Measurements from ENCODE around the gene RPP40. TPM values are rescaled to one million over a fixed set of nuclear protein-coding genes. Genes with fewer than 3 reads are reported as not detected.

The RPP40 gene
- total and polyA plus RNA-seq, 2 of the 13 experiments (the other 11 are each of a cell fraction or from before 2014, with no cell fraction given), result 18.0 to 41.2 TPM

GRCh38 chr6:4964675-4965561 lies 38.9 kb downstream of the RPP40 start (continued):
- 0 out of 2 replicates have a peak, but pooled peaks have one; percentile 8 for TF ChIP-seq ZNF563 (CRISPR knock-in tag; IDR thresholded peaks at IDR 0.05)
- TF ChIP-seq, protein P1, sequence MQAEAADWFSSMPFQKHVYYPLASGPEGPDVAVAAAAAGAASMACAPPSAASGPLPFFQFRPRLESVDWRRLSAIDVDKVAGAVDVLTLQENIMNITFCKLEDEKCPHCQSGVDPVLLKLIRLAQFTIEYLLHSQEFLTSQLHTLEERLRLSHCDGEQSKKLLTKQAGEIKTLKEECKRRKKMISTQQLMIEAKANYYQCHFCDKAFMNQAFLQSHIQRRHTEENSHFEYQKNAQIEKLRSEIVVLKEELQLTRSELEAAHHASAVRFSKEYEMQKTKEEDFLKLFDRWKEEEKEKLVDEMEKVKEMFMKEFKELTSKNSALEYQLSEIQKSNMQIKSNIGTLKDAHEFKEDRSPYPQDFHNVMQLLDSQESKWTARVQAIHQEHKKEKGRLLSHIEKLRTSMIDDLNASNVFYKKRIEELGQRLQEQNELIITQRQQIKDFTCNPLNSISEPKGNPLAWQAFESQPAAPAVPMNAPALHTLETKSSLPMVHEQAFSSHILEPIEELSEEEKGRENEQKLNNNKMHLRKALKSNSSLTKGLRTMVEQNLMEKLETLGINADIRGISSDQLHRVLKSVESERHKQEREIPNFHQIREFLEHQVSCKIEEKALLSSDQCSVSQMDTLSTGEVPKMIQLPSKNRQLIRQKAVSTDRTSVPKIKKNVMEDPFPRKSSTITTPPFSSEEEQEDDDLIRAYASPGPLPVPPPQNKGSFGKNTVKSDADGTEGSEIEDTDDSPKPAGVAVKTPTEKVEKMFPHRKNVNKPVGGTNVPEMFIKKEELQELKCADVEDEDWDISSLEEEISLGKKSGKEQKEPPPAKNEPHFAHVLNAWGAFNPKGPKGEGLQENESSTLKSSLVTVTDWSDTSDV (CRISPR knock-in tag; IDR thresholded peaks at IDR 0.05), result no peak
- no peak for TF ChIP-seq REXO4 (CRISPR knock-in tag; IDR thresholded peaks at IDR 0.05; ENCODE audit: borderline replicate concordance)
- TF ChIP-seq, protein P2, sequence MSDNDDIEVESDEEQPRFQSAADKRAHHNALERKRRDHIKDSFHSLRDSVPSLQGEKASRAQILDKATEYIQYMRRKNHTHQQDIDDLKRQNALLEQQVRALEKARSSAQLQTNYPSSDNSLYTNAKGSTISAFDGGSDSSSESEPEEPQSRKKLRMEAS (IDR thresholded peaks at IDR 0.05), result peak; percentile 75
- TF ChIP-seq PATZ1 (CRISPR knock-in tag; IDR thresholded peaks at IDR 0.05), result 0 out of 2 replicates have a peak, but pooled peaks have one; percentile 43
- no peak for TF ChIP-seq ZBTB42 (CRISPR knock-in tag; IDR thresholded peaks at IDR 0.05)
- TF ChIP-seq CENPX (CRISPR knock-in tag; IDR thresholded peaks at IDR 0.05), result no peak
- TF ChIP-seq ZNF543 (CRISPR knock-in tag; IDR thresholded peaks at IDR 0.05), result no peak
- TF ChIP-seq ARHGAP35 (CRISPR knock-in tag; IDR thresholded peaks at IDR 0.05; ENCODE audit: borderline replicate concordance), result no peak
- TF ChIP-seq ZNF20 (CRISPR knock-in tag; IDR thresholded peaks at IDR 0.05), result no peak
- peak; percentile 75; the same call in 1 of the 2 replicates for TF ChIP-seq SIX1 (CRISPR knock-in tag; IDR thresholded peaks at IDR 0.05; ENCODE audit: borderline replicate concordance)
- TF ChIP-seq RARA (CRISPR knock-in tag; IDR thresholded peaks at IDR 0.05), result no peak
- TF ChIP-seq CBX2 (IDR thresholded peaks at IDR 0.05; ENCODE audit: low read depth, low read length), result no peak
- TF ChIP-seq CBX2 (CRISPR knock-in tag; IDR thresholded peaks at IDR 0.05; ENCODE audit: low read depth), result no peak
- no peak for TF ChIP-seq ZNF496 (CRISPR knock-in tag; IDR thresholded peaks at IDR 0.05; ENCODE audit: insufficient replicate concordance)
- TF ChIP-seq JUND (CRISPR knock-in tag; IDR thresholded peaks at IDR 0.05), result peak; percentile 36; the same call in 1 of the 2 replicates
- no peak for TF ChIP-seq ZNF367 (CRISPR knock-in tag; IDR thresholded peaks at IDR 0.05; ENCODE audit: borderline replicate concordance)
- TF ChIP-seq, protein P3, sequence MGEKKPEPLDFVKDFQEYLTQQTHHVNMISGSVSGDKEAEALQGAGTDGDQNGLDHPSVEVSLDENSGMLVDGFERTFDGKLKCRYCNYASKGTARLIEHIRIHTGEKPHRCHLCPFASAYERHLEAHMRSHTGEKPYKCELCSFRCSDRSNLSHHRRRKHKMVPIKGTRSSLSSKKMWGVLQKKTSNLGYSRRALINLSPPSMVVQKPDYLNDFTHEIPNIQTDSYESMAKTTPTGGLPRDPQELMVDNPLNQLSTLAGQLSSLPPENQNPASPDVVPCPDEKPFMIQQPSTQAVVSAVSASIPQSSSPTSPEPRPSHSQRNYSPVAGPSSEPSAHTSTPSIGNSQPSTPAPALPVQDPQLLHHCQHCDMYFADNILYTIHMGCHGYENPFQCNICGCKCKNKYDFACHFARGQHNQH (CRISPR knock-in tag; IDR thresholded peaks at IDR 0.05), result no peak
- TF ChIP-seq IKZF1 (IDR thresholded peaks at IDR 0.05), result no peak
- TF ChIP-seq POLR2AphosphoS5 (IDR thresholded peaks at IDR 0.05; ENCODE audit: low read depth, low read length), result no peak
- TF ChIP-seq ZNF160 (CRISPR knock-in tag; IDR thresholded peaks at IDR 0.05), result no peak
- TF ChIP-seq AGO2 (optimal IDR thresholded peaks at IDR 0.05; ENCODE audit: low read depth, low read length), result no peak
